ENCODE data around the gene ABHD16B. TPM values are rescaled to one million over a fixed set of nuclear protein-coding genes. Genes with fewer than 3 reads are reported as not detected.

Gene ABHD16B
- total and polyA plus RNA-seq, 2 of the 13 experiments (the other 11 are each of a cell fraction or from before 2014, with no cell fraction given), result not detected

GRCh38 chr20:63847237-63848002, 13.9 kb upstream of the ABHD16B start (continued):
- TF ChIP-seq PAXIP1 (CRISPR knock-in tag; conservative IDR thresholded peaks at IDR 0.05), result 0 out of 2 replicates have a peak, but pooled peaks have one; percentile 48
- no peak for TF ChIP-seq RORA (CRISPR knock-in tag; IDR thresholded peaks at IDR 0.05)
- TF ChIP-seq CEBPZ (IDR thresholded peaks at IDR 0.05; ENCODE audit: low read length), result no peak
- no peak for TF ChIP-seq TEAD2 (CRISPR knock-in tag; IDR thresholded peaks at IDR 0.05)
- TF ChIP-seq, protein P1, sequence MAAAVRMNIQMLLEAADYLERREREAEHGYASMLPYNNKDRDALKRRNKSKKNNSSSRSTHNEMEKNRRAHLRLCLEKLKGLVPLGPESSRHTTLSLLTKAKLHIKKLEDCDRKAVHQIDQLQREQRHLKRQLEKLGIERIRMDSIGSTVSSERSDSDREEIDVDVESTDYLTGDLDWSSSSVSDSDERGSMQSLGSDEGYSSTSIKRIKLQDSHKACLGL (CRISPR knock-in tag; IDR thresholded peaks at IDR 0.05), result no peak; the same call in 1 of the 2 replicates
- TF ChIP-seq ZNF878 (CRISPR knock-in tag; IDR thresholded peaks at IDR 0.05), result no peak
- TF ChIP-seq ZNF253 (CRISPR knock-in tag; IDR thresholded peaks at IDR 0.05; ENCODE audit: borderline replicate concordance), result 0 out of 2 replicates have a peak, but pooled peaks have one; percentile 20
- TF ChIP-seq, protein P2, sequence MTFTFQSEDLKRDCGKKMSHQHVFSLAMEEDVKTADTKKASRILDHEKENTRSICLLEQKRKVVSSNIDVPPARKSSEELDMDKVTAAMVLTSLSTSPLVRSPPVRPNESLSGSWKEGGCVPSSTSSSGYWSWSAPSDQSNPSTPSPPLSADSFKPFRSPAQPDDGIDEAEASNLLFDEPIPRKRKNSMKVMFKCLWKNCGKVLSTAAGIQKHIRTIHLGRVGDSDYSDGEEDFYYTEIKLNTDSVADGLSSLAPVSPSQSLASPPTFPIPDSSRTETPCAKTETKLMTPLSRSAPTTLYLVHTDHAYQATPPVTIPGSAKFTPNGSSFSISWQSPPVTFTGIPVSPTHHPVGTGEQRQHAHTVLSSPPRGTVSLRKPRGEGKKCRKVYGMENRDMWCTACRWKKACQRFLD (CRISPR knock-in tag; IDR thresholded peaks at IDR 0.05; ENCODE audit: borderline replicate concordance), result peak; percentile 22; the same call in 1 of the 2 replicates
- TF ChIP-seq KLF11 (CRISPR knock-in tag; IDR thresholded peaks at IDR 0.05), result no peak
- TF ChIP-seq, protein P3, sequence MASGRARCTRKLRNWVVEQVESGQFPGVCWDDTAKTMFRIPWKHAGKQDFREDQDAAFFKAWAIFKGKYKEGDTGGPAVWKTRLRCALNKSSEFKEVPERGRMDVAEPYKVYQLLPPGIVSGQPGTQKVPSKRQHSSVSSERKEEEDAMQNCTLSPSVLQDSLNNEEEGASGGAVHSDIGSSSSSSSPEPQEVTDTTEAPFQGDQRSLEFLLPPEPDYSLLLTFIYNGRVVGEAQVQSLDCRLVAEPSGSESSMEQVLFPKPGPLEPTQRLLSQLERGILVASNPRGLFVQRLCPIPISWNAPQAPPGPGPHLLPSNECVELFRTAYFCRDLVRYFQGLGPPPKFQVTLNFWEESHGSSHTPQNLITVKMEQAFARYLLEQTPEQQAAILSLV (CRISPR knock-in tag; IDR thresholded peaks at IDR 0.05; ENCODE audit: borderline replicate concordance), result 0 out of 2 replicates have a peak, but pooled peaks have one; percentile 24
- no peak for TF ChIP-seq KDM4B (CRISPR knock-in tag; IDR thresholded peaks at IDR 0.05)
- no peak for TF ChIP-seq HHEX (CRISPR knock-in tag; IDR thresholded peaks at IDR 0.05)
- TF ChIP-seq RAD51 (IDR thresholded peaks at IDR 0.05; ENCODE audit: borderline replicate concordance), result no peak
- TF ChIP-seq ZSCAN25 (CRISPR knock-in tag; IDR thresholded peaks at IDR 0.05), result peak; percentile 98
- TF ChIP-seq RBM39 (IDR thresholded peaks at IDR 0.05; ENCODE audit: low read depth, low read length, poor library complexity, severe bottlenecking), result peak; percentile 37
- TF ChIP-seq ZBTB8A (CRISPR knock-in tag; IDR thresholded peaks at IDR 0.05; ENCODE audit: borderline replicate concordance, low read depth), result 0 out of 2 replicates have a peak, but pooled peaks have one; percentile 30
- no peak for TF ChIP-seq SP1 (IDR thresholded peaks at IDR 0.05)
- TF ChIP-seq SP1 (CRISPR knock-in tag; IDR thresholded peaks at IDR 0.05), result 0 out of 2 replicates have a peak, but pooled peaks have one; percentile 7
- TF ChIP-seq MAZ (IDR thresholded peaks at IDR 0.05; ENCODE audit: borderline replicate concordance, low read depth, low read length), result no peak
- no peak for TF ChIP-seq MAZ (CRISPR knock-in tag; IDR thresholded peaks at IDR 0.05; ENCODE audit: low read depth)

Data from HepG2 (cell line).